DOHH2 (cell line): Measurements from ENCODE around the gene PRMT7.

Experiments used
- EZH2phosphoT487 ChIP-seq: fragments of 200-600 bp; sonication (generic); IDR thresholded peaks from 2 replicates; pipeline ENCODE4 v1.6.1; 2017; ENCODE audit warnings: borderline replicate concordance, mild to moderate bottlenecking, antibody characterized with exemption, low read length, moderate library complexity, mixed read lengths
- TF ChIP-seq, protein P1 (sequence below): fragments of 200-600 bp; sonication (generic); IDR thresholded peaks from one replicate; pipeline ENCODE4 v1.5.1; 2014; ENCODE audit warnings: antibody characterized with exemption, mild to moderate bottlenecking, low read depth, low read length; ENCODE audit not compliant: poor library complexity, severe bottlenecking

- TF ChIP-seq, protein P1, sequence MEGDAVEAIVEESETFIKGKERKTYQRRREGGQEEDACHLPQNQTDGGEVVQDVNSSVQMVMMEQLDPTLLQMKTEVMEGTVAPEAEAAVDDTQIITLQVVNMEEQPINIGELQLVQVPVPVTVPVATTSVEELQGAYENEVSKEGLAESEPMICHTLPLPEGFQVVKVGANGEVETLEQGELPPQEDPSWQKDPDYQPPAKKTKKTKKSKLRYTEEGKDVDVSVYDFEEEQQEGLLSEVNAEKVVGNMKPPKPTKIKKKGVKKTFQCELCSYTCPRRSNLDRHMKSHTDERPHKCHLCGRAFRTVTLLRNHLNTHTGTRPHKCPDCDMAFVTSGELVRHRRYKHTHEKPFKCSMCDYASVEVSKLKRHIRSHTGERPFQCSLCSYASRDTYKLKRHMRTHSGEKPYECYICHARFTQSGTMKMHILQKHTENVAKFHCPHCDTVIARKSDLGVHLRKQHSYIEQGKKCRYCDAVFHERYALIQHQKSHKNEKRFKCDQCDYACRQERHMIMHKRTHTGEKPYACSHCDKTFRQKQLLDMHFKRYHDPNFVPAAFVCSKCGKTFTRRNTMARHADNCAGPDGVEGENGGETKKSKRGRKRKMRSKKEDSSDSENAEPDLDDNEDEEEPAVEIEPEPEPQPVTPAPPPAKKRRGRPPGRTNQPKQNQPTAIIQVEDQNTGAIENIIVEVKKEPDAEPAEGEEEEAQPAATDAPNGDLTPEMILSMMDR, result no peak
- TF ChIP-seq EZH2phosphoT487, result no peak
These were observed 1.0 kb upstream of the PRMT7 start for GRCh38 chr16:68309799-68310198.
